ENCODE measurements around the gene TFEC. TPM values are rescaled to one million over a fixed set of nuclear protein-coding genes. Genes with fewer than 3 reads are reported as not detected.

TFEC gene
- total and polyA plus RNA-seq, 7 donors: 0.15 to 0.93 (median 0.71) TPM

DNA sequence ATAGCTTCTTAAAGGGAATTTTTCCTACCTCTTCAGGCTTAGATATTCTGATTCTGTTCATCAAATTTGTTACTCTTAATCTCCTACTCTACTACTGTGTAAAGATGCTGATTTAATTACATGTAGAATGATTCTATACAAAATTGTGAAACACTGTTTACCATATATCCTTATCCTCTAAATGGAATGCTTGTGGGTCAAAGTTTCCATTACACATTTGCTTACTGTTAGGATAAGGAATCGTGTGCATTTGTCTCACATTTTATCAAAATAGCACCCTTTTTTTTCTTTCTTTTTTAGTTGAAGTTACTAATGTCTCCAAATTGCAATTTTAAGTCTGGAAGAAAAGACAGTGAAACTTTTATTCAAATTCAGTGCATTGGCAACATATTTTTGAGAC lies 65.3 kb downstream of the TFEC start:
- ATAC-seq: no peak
- H3K27ac ChIP-seq: no peak overlapping the region
- TF ChIP-seq, protein P1, sequence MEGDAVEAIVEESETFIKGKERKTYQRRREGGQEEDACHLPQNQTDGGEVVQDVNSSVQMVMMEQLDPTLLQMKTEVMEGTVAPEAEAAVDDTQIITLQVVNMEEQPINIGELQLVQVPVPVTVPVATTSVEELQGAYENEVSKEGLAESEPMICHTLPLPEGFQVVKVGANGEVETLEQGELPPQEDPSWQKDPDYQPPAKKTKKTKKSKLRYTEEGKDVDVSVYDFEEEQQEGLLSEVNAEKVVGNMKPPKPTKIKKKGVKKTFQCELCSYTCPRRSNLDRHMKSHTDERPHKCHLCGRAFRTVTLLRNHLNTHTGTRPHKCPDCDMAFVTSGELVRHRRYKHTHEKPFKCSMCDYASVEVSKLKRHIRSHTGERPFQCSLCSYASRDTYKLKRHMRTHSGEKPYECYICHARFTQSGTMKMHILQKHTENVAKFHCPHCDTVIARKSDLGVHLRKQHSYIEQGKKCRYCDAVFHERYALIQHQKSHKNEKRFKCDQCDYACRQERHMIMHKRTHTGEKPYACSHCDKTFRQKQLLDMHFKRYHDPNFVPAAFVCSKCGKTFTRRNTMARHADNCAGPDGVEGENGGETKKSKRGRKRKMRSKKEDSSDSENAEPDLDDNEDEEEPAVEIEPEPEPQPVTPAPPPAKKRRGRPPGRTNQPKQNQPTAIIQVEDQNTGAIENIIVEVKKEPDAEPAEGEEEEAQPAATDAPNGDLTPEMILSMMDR (IDR thresholded peaks at IDR 0.05): no peak
- no peaks in the 10 kb centered on the region for H3K9me3 ChIP-seq
- intact Hi-C loops (cut with DNase I): no loop called here
- H3K4me3 ChIP-seq: no peak overlapping the region
- no peaks in the 10 kb centered on the region for H3K4me1 ChIP-seq
- no peaks in the 10 kb centered on the region for H3K27me3 ChIP-seq (ENCODE audit: insufficient read depth in 3 of 3, low read length in 2 of 3)
- H3K36me3 ChIP-seq (ENCODE audit: insufficient read depth in 1 of 2, low read depth in 1 of 2): no peaks in the 10 kb centered on the region
- WGBS, 3 donors: 37 to 53% (median 52%) methylated on average over 1 of the region's 1 CpG
- DNase-seq: no peak

DNA sequence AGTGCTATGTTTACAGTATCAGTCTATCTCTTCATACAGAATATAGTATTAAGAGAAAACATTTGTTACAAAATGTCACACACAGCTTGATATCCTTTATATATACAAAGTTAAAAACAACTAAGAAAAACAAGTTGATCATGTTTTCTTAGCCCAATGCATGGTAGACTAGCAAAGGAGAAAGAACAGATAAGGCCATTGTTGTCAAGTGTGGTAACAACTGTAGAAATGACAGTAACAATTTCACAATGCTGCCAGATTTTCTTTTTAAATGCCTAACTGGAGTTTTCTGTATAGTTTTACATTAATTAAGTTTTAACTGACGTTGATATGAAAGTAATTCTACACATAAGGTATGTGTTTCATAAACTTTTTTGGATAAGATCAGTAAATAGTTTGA lies 65.8 kb downstream of the TFEC start:
- 57 to 61% (median 59%) methylated on average over 1 of the region's 1 CpG for WGBS, 3 donors
- H3K27me3 ChIP-seq (ENCODE audit: insufficient read depth in 3 of 3, low read length in 2 of 3): no peaks in the 10 kb centered on the region
- ATAC-seq (no peak), DNase-seq (no peak)
- no peak overlapping the region for H3K4me3 ChIP-seq
- no peaks in the 10 kb centered on the region for H3K36me3 ChIP-seq (ENCODE audit: insufficient read depth in 1 of 2, low read depth in 1 of 2)
- no peak overlapping the region for H3K27ac ChIP-seq
- no peaks in the 10 kb centered on the region for H3K4me1 ChIP-seq
- H3K9me3 ChIP-seq: no peaks in the 10 kb centered on the region
- intact Hi-C loops (cut with DNase I): no loop called here
- TF ChIP-seq, protein P1 (IDR thresholded peaks at IDR 0.05): no peak

DNA sequence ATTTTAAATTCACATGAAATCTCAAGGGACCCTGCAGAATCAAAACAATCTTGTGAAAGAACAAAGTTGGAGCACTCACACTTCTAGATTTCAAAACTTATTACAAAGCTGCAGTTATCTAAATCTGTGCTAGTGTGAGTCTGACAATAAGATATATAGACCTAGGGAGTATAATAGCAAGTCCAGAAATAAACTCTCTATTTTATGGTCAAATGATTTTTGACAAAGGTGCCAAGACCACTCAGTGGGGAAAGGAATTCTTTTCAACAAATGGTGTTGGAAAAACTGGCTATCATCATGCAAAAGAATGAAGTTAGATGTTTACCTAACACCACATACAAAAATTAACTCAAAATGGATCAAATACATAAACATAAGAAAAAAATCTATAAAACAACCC lies 68.2 kb downstream of the TFEC start:
- H3K9me3 ChIP-seq: no peaks in the 10 kb centered on the region
- TF ChIP-seq, protein P1 (IDR thresholded peaks at IDR 0.05): no peak
- H3K27me3 ChIP-seq (ENCODE audit: insufficient read depth in 3 of 3, low read length in 2 of 3): no peaks in the 10 kb centered on the region
- no peak overlapping the region for H3K4me3 ChIP-seq
- intact Hi-C loops (cut with DNase I): no loop called here
- H3K4me1 ChIP-seq: no peaks in the 10 kb centered on the region
- ATAC-seq: no peak
- no peaks in the 10 kb centered on the region for H3K36me3 ChIP-seq (ENCODE audit: insufficient read depth in 1 of 2, low read depth in 1 of 2)
- no peak for DNase-seq
- no peak overlapping the region for H3K27ac ChIP-seq

DNA sequence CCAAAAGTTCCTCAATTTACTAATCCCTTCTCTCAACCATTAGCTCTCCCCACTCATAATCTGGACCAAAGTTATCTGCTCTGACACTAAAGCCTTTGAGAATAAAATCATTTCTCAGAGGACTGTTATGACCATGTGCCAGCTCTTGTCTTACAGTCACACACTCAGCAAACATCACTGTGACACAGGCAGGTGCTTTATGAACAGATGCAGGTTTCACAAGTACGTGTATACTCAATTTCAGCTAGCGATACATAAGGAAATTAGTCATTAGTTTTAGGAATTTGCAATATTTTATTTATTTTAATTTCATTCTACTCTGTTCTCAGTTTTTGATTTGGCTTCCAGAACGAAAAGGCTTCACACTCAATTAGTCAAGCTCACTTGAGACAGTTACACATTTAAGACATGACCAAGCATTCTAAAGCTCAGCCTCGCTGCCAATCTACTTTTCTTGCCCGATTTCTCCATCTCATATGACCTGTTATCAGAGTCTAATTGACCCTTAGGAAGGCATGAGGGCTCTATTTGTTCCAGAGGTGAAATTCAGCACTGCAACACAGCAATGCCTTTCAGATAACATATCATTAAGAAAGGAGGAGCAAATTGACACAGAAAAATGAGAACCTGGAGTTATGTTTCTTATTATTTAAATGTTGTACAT lies 76.8 kb downstream of the TFEC start:
- intact Hi-C loops (cut with DNase I): no loop called here
- H3K27me3 ChIP-seq (ENCODE audit: insufficient read depth in 3 of 3, low read length in 2 of 3): no peaks in the 10 kb centered on the region
- TF ChIP-seq, protein P1 (IDR thresholded peaks at IDR 0.05): no peak
- no peak overlapping the region for H3K27ac ChIP-seq
- no peak overlapping the region for H3K4me3 ChIP-seq
- WGBS, 3 donors: 26 to 40% (median 30%) methylated on average over 5 of the region's 5 CpGs
- ATAC-seq (no peak), DNase-seq (no peak)
- no peaks in the 10 kb centered on the region for H3K9me3 ChIP-seq
- no peaks in the 10 kb centered on the region for H3K36me3 ChIP-seq (ENCODE audit: insufficient read depth in 1 of 2, low read depth in 1 of 2)
- no peaks in the 10 kb centered on the region for H3K4me1 ChIP-seq

DNA sequence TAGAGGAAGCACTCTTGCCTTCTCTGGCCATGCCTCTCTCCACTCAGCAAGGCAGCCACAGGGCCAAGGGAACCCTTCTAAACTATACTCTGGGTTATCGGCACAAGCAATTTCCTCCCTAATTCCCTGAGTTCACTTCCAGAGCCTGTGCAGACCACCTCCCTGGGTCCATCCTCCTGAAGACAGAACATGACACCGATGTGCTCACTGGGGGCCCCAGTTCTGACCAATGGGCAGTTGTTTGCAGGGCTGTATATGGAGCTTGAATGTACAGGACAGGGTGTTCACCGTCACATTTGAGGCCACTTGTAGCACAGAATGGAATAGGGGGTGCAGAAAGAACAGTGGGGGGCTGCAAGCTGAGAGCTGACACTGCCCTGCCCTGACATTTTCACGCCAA lies 77.7 kb downstream of the TFEC start:
- DNase-seq (no peak), ATAC-seq (no peak)
- WGBS, 3 donors: 73 to 82% (median 78%) methylated on average over 4 of the region's 4 CpGs
- Histone ChIP-seq H3K4me1 (no peaks in the 10 kb centered on the region), H3K27me3 (ENCODE audit: insufficient read depth in 3 of 3, low read length in 2 of 3) (no peaks in the 10 kb centered on the region), H3K27ac (no peak overlapping the region), H3K36me3 (ENCODE audit: insufficient read depth in 1 of 2, low read depth in 1 of 2) (no peaks in the 10 kb centered on the region), H3K4me3 (no peak overlapping the region), H3K9me3 (no peaks in the 10 kb centered on the region)
- TF ChIP-seq, protein P1 (IDR thresholded peaks at IDR 0.05): no peak
- intact Hi-C loops (cut with DNase I): no loop called here

Measured in psoas muscle (tissue), 8 donors.